GM12878 (cell line): Measurements from ENCODE around the gene TP73. TPM values are rescaled to one million over a fixed set of nuclear protein-coding genes. Genes with fewer than 3 reads are reported as not detected.

ENCODE experiments used
- BMI1 ChIP-seq: fragments of 450-650 bp; IDR thresholded peaks from 2 replicates; pipeline ENCODE4 v1.6.1; 2016; ENCODE audit warnings: mild to moderate bottlenecking, moderate library complexity, borderline replicate concordance
- ETV6 ChIP-seq, 2 experiments: fragments of 450-650 bp in 1 of 2; IDR thresholded peaks in 1 of 2; conservative IDR thresholded peaks in 1 of 2; 2 replicates each; pipeline ENCODE4 v1.6.1; 2014; ENCODE audit warnings: antibody characterized with exemption in 1 of 2, borderline replicate concordance in 1 of 2, low read depth in 1 of 2, mild to moderate bottlenecking in 1 of 2, moderate library complexity in 1 of 2
- HDAC2 ChIP-seq: fragments of 200-600 bp; sonication (generic); IDR thresholded peaks from 2 replicates; pipeline ENCODE4 v1.6.1; 2017
- MEF2B ChIP-seq: fragments of 450-650 bp; IDR thresholded peaks from 2 replicates; pipeline ENCODE4 v1.6.1; 2018; ENCODE audit warnings: mild to moderate bottlenecking, moderate library complexity; ENCODE audit not compliant: partially characterized antibody, poor library complexity, severe bottlenecking
- MLLT1 ChIP-seq: fragments of 450-650 bp; IDR thresholded peaks from 2 replicates; pipeline ENCODE4 v1.6.1; 2016; ENCODE audit warnings: mild to moderate bottlenecking
- NFXL1 ChIP-seq: fragments of 450-650 bp; IDR thresholded peaks from 2 replicates; pipeline ENCODE4 v1.6.1; 2017; ENCODE audit warnings: antibody characterized with exemption, mild to moderate bottlenecking, borderline replicate concordance
- NKRF ChIP-seq: fragments of 450-650 bp; conservative IDR thresholded peaks from 2 replicates; pipeline ENCODE4 v1.6.1; 2017; ENCODE audit warnings: mild to moderate bottlenecking, moderate library complexity
- SMC3 ChIP-seq: IDR thresholded peaks from 2 replicates; pipeline ENCODE4 v1.6.1; 2011; ENCODE audit warnings: low read length, improper control_type of control experiment, borderline replicate concordance
- SREBF2 ChIP-seq: IDR thresholded peaks from 2 replicates; pipeline ENCODE4 v1.6.1; 2012; ENCODE audit warnings: mild to moderate bottlenecking, low read length
- TCF12 ChIP-seq: IDR thresholded peaks from 2 replicates; pipeline ENCODE4 v1.6.1; 2011; ENCODE audit warnings: low read depth, mild to moderate bottlenecking, low read length
- ZBTB40 ChIP-seq: fragments of 450-650 bp; IDR thresholded peaks from 2 replicates; pipeline ENCODE4 v1.6.1; 2016; ENCODE audit warnings: mild to moderate bottlenecking, moderate library complexity, borderline replicate concordance
- ZNF687 ChIP-seq: fragments of 450-650 bp; IDR thresholded peaks from 2 replicates; pipeline ENCODE4 v1.6.1; 2017; ENCODE audit warnings: mild to moderate bottlenecking, moderate library complexity
- polyA plus RNA-seq, 11 experiments: library from polyadenylated mRNA; depleted of rRNA in 4 of 11; unstranded in 6 of 11; stranded (reverse) in 5 of 11; fragments of >200 nt; fragmentation: Nextera tagmentation in 4 of 11; fragmentation: Illumina TruSeq in 1 of 11; extraction: Ambion mirVana in 4 of 11; extraction: Trizol in 1 of 11; gene quantifications; 1 replicate in 1 of 11; 2 replicates in 10 of 11; pipeline versions ENCODE4 v1.2.1 to v1.2.3, GENCODE V29; 2011 to 2016; ENCODE audit warnings: inconsistent platforms in 2 of 11, missing spikeins in 2 of 11, low read depth in 1 of 11
- total RNA-seq, 4 experiments: library from RNA; depleted of rRNA in 3 of 4; stranded (reverse); fragments of >200 nt in 3 of 4; fragmentation: Illumina TruSeq in 1 of 4; extraction: Trizol in 1 of 4; gene quantifications; 2 replicates each; pipeline versions ENCODE4 v1.2.1 to v1.2.3, GENCODE V29; 2013 to 2021

The TP73 gene
- total and polyA plus RNA-seq, 10 of the 15 experiments (the other 5 are each of a cell fraction or from before 2014, with no cell fraction given), result 0.08 to 54.2 (median 14.9) TPM

GRCh38 chr1:3657096-3657475 lies 4.8 kb downstream of the TP73 start (continued):
- no peak; the same call in 1 of the 2 replicates for TF ChIP-seq NKRF
- TF ChIP-seq ETV6 (conservative IDR thresholded peaks at IDR 0.05 in 1 of 2, IDR thresholded peaks at IDR 0.05 in 1 of 2; ENCODE audit: borderline replicate concordance in 1 of 2, low read depth in 1 of 2), result peak in 1 of 2 experiments; percentile 3; a peak in 1 of 4 replicates
- TF ChIP-seq ZNF687, result no peak; the same call in 1 of the 2 replicates
- no peak for TF ChIP-seq SREBF2
- no peak for TF ChIP-seq HDAC2
- TF ChIP-seq TCF12, result no peak
- peak; percentile 53 for TF ChIP-seq MEF2B
- no peak for TF ChIP-seq BMI1
- TF ChIP-seq ZBTB40, result no peak
- TF ChIP-seq SMC3, result 0 out of 2 replicates have a peak, but pooled peaks have one; percentile 0
- TF ChIP-seq NFXL1, result no peak
- TF ChIP-seq MLLT1, result 0 out of 2 replicates have a peak, but pooled peaks have one; percentile 8
- TF ChIP-seq, all 136 proteins: peak for 10
